T follicular helper cell (primary cell): ENCODE measurements around the gene PPP1R13B.
"Not testable (repeated sequence)": the region's sequence is repeated elsewhere in the genome, so short reads cannot be mapped to it uniquely, and the experiment has no call there.

Experiments
- DNase-seq: peaks from one replicate; pipeline ENCODE4 v3.0.0-alpha.2; 2020; ENCODE audit warnings: low read depth

PPP1R13B gene

GRCh38 chr14:103776319-103776718 is 71.1 kb downstream of the PPP1R13B start:
- not testable (repeated sequence) for DNase-seq

- DNase-seq = no peak
Observed at GRCh38 chr14:103775506-103775905, 71.9 kb downstream of the PPP1R13B start.

DNA sequence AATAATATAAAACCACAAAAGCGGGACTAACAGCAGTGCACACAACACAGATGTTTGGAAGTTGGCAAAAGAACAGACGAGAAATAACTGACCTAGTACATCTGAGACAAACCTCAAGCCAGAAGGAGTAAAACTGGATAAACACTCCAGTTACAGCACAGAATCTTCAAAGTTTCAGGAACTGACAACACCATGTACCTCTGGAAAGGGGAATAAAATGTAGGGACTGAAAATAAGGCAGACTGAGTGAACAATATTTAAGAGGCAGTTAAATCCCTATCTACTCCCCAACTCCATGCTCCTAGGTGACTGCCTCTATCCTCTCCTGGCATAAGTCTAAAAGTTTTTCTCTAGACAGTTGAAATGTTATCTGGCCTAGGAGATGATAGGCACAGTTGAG is 73.9 kb downstream of the PPP1R13B start:
- DNase-seq = no peak

DNA sequence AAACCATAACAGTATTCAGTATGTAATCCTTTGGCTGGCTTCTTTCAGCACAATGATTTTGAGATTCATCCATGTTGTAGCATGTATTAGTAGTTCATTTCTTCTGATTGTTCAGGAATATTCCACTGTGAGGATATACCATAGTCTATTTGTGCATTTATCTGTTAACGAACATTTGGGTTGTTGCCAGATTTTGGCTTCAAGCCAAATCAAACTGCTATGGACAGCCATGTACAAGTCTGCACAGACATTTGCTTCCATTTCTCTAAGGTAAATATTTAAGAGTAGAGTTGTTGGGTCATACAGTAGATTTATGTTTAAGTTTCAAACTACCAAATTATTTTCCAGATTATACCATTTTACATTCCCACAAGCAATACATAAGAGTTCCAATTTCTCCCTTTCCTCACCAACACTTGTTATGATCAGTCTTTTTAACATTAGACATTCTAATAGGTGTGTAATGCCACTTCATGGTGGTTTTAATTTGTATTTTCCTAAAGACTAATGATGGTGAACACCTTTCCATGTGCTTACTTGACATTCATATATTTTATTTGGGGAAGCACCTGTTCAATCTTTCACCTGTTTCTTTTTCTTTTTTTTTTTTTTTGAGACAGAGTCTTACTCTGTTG is 75.2 kb downstream of the PPP1R13B start:
- no peak for DNase-seq

- DNase-seq = no peak
Observed at GRCh38 chr14:103770902-103771301, 76.5 kb downstream of the PPP1R13B start.

GRCh38 chr14:103770500-103770899 is 76.9 kb downstream of the PPP1R13B start:
- no peak for DNase-seq

DNA sequence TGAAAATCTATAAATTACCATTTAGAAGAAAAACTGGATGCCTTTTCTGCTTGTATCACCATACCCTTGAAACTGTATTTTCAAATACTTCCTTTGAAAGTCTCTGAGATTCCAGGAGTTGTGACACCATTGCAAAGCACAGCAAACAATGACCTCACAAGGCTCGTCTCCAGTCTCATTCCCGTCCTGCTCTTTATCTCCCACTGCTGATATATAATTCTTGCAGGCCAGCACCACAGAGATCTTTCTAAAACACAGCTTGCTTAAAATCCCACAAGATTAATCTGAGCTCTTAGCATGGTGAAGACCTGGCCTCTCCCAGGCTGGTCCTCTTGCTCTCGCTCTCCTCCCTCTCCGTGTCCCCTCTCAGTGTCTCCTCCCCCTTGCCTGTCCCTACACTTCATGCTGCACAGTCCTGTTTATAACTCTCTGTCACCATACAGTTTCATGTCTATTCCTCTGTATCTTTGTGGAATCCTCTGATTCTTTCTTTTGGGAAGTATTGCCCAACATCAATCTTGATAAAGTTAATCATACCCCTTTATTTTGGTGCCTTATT is 80.0 kb downstream of the PPP1R13B start:
- no peak for DNase-seq

DNA sequence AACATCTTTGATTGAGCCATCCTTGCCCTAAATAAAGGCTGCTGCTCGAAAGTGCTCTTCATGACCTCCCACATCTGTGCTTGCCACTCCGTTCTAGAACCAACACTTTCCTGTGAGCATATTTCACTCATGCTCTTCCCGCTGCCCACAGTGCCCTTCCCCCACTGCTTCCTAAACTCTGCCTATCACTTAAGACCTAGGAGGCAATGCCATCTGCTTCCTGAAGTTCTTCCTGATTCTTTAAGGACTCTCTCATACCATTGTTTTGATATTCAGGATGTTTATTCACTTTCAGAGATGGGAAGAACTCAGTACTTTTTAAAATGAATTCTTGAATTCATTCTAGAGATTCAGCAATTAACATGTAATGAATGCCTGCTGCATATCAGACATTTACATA is 81.8 kb downstream of the PPP1R13B start:
- DNase-seq = no peak

GRCh38 chr14:103763730-103764488 is 83.5 kb downstream of the PPP1R13B start:
- DNase-seq = no peak

- no peak for DNase-seq
Observed at GRCh38 chr14:103762541-103762940, 84.8 kb downstream of the PPP1R13B start.

DNA sequence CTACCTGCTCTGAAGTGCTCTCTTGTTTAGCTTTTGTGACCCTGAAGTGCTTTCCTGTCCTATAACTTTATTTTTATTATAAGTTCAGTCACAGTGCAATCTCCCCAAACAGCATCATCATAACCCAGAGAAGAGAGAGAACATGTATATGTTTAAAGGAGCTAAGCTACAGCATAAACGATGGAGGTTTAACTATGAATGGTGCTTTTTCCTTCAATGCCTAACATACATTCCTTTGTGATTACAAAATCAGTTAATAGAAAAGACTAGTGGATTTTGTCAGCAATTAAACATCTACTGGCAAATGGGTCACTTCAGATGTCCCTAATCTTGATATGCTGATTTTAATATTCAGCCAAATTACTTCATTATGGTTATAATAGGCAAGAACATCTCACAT is 85.3 kb downstream of the PPP1R13B start:
- DNase-seq = no peak

GRCh38 chr14:103758059-103758776 is 89.2 kb downstream of the PPP1R13B start:
- no peak for DNase-seq

- DNase-seq = no peak
Observed at GRCh38 chr14:103755060-103755459, 92.3 kb downstream of the PPP1R13B start.

DNA sequence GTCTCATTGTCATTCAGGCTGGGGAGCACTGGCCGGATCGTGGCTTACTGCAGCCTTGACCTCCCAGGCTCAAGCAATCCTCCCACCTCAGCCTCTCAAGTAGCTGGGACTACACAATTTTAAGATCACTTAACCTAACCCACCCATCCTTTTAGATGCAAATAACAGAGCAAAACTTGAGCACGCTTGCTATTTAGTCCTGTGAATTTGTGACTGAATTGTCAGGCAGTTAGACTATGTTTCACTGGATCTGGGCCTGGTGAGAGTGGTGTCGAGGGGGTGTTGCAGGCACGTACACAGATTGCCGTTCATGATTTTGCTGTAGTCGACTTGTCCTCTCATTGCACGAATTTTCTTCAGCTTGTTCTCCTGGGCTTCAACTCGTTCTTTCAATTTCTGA is 93.6 kb downstream of the PPP1R13B start:
- no peak for DNase-seq

GRCh38 chr14:103749860-103750259 is 97.5 kb downstream of the PPP1R13B start:
- no peak for DNase-seq

DNA sequence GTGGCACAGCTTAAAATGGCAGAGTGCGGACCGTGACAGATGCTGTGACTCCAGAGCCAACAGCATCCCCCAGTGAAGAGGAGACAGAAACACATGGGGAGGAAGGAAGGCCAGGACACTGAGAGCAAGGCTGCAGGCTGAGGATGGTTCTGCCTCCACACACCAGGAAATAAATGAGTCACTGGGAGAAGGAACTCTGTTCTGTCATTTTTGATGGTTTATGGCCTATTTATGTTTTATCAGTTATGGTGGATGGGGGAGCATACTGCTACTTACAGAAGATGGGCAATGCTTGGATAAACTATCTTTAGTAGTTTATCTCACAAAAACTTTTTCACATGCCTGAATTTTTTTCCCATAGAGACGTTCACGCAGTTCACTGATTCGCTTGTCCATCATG is 97.9 kb downstream of the PPP1R13B start:
- no peak for DNase-seq

DNA sequence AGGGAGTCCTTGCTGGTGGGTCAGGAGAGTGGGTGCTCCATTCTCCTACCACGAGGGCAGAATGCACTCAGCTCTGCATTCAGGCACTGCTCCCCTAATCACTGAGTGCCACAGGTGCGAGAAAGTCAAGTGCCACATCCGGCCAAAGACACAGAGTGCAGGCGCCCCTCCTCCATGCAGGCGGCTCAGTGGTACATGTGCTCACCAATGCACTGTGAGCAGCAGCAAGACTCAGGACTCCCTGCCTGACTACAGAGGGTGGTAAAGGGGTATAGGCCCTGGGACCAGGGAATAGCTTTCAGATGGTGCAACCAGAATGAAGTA is 98.9 kb downstream of the PPP1R13B start:
- no peak for DNase-seq

DNA sequence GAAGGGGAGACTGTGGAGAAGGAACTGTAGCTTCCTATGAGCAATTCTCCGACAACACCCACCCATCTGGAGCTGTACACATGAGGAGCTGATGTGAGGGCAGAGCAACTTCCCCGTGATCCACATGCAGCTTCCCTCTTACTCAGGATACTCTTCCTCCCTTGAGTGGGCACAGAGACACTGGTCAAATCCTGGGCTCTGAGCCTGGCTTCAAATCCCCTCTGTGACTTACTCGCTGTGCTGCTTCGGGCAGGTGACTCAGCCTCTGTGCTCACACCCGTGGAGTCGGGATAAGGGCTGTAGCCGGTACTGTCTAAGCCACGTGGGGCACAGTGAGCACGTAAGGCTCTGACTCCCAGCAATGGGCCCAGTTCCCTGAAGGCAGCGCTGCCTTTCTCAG is 100.7 kb downstream of the PPP1R13B start:
- DNase-seq = no peak

DNA sequence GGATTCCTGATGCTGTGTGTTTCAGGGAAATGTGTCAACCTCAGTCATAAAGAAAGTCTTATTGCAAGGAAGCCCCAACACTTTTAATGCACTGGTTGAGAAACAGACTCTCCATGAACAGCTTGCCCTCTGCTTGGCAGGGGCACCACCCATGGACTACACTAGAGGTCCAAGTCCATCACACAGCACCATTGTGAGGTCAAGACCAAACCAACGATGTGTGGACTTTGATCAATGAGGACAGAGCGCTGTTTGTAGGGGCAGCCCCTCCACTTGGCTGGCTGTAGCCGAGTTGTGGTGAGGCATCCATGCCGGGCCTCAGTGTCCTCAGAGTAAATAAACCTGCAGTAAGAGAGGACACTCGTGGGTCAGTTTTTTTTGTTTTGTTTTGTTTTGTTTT is 102.0 kb downstream of the PPP1R13B start:
- no peak for DNase-seq

DNA sequence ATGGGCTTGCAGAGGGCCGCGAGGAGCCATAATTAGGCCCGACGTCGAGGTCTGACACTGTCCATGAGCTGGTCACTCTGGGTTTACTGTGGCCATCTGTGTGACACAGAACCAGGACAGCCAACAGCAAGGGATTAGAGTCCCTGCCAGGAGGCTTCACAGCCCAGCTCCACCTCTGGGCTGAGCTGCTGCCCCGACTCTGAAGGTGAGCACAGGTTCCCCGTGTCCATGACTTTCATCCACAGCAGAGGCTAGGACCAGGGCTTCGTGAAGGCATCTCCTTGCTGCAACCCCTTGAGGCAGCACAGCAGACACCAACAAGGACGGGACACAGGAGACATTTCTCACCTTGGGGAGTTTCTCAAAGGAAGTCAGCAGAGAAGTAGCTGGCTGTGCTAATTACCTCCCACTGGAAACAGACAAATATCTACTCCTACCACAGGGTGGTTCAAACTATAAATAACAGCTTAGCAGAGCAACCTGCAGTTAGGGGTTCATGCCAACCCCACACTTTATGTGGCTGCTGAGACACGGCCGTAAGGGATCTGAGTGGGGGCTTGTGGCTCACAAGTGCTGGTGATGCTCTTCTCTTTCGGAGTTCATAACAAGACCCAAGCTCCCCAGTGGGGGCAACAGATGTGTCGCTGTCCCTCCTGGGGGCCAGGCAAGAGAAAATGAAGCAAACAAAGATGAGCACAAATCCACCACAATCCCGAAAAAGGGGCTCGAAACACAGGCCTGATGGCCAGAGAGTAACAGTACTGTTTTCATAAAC is 102.6 kb downstream of the PPP1R13B start:
- no peak for DNase-seq

GRCh38 chr14:103743691-103744090 is 103.7 kb downstream of the PPP1R13B start:
- no peak for DNase-seq
